Caki2 (cell line): ENCODE measurements around the gene KDM2B. TPM values are rescaled to one million over a fixed set of nuclear protein-coding genes. Genes with fewer than 3 reads are reported as not detected.

ENCODE experiments used
- DNase-seq: peaks from one replicate; pipeline ENCODE4 v3.0.0-alpha.2; 2015; ENCODE audit warnings: low read depth
- in situ Hi-C: cut with HindIII; loops from 2 replicates; pipeline ENCODE4 v1.10.0; 2016; ENCODE audit warnings: low sequenced_read_pairs, low pct_unique_long_range_greater_than_20kb, mixed read lengths
- total RNA-seq: library from RNA; depleted of rRNA; stranded (reverse); fragments of >200 nt; shearing (Covaris generic); gene quantifications from 2 replicates; pipeline ENCODE4 v1.2.3, GENCODE V29; 2014; ENCODE audit warnings: low replicate concordance

Gene KDM2B
- total RNA-seq, 1 experiment from 2014 or later = 25.8 TPM

DNA sequence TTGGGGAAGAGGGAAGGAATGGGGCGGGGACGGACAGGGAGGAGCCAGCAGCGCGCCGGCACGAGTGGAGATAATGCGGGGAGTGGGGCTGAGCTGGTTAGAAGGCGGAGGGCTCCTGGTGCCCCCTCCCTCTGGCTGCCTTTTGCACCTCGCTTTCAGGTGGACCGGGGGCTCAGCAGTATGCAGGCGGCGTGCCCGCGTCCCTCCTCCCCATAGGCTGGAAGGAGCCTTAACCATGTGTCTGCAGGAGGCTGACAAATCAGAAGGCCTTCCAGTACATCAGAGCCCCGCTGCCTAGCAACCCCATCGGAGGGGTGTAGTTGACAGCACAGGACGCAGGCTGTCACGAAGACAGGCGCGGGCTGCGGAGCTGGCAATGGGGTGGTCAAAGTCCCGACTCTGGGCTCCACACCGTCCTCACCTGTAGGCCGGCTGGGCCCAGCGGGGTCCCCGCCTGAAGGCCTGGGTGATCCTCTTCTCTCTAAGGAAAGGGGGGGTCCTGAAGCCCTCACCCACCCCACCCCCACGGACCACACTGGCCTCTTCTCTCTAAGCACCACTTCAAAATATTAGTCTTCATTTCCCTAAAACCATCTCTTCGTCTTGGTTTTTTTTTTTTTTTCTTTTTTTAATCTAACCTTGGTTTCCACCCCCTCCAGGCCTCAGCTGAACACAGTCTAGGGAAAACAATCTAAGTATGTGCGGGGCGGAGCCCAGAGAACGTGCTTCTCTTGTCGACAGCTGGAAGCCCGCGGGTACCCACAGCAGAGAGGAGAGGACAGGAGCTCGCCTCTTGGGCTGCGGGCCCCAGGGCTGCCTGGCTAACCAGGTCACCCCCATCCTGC, 44.5 kb downstream of the KDM2B start:
- in situ Hi-C loops = no loop called here

DNA sequence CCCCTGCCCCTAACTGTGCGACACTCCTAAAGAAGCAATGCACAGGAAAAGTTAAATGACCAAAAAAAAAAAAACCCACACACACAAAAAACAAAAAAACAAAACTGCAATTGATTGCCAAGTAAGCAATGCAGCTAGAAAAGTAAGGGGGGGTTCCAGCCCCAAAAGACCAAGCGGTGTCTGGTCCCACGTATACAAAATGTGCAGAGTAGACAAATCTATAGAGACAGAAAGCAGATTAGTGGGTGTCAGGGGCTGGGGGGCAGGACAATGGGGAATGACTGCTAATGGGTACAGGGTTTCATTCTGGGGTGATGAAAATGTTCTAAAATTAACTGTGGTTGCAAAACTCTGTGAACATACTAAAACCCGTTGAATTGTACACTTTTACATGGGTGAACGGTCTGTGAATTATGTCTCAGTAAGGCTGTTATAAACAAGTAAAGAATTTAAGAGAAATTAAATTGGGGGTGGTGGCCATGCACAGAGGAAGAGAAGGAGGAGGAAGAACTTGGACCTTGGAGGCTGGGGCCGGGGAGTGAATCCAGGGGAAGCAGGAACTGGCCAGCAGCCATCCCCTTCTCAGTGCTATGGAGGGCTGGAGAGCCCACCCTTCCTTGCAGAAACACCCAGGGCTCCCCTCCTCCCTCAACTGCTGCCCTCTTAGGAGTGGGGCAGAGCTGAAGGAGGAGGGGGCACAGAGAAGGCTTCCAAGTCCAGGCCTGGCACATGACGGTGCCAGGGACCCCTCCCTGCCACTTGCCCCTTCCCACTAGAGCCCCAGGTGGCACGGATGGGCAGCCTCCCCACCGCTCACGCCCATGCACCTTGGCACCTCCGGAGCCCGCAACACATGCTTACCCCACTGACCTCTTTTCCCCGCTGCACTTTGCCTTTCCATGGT, 45.4 kb downstream of the KDM2B start:
- in situ Hi-C loops = no loop called here
- no peak for DNase-seq

More for the DNA sequence above, 44.5 kb downstream of the KDM2B start:
- peak; percentile 75 for DNase-seq

DNA sequence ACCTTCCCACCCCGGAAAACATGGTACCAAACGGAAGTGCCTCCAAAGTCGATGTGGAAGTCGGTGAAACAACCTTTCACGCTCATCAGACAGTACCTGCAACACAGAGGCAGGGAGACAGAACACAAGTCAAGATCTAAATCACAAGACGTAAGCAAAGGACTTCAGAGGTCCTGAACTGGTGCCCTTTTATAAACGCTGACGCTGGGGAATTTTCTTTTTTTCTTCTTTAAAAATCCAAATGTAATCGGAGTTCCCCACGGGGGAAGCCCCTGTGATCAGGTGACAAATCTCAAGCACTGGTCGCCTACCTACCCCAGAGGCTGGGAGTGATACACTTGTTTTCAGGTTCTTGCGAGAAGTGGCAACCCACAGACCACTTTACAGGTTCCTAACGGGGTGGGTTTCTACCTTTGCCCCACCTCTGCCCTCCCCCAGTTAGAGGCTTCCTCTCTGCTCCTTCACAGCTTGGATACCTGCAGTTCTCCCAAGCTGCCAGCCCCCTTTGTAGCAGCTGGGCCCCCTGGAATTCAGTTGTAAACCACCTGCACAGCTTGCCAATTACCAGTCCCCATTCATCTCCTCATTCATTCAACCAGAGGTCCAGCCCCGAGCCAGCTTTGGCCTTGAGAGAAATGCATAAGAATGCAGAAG, 46.2 kb downstream of the KDM2B start:
- no peak for DNase-seq
- in situ Hi-C loops = no loop called here

DNA sequence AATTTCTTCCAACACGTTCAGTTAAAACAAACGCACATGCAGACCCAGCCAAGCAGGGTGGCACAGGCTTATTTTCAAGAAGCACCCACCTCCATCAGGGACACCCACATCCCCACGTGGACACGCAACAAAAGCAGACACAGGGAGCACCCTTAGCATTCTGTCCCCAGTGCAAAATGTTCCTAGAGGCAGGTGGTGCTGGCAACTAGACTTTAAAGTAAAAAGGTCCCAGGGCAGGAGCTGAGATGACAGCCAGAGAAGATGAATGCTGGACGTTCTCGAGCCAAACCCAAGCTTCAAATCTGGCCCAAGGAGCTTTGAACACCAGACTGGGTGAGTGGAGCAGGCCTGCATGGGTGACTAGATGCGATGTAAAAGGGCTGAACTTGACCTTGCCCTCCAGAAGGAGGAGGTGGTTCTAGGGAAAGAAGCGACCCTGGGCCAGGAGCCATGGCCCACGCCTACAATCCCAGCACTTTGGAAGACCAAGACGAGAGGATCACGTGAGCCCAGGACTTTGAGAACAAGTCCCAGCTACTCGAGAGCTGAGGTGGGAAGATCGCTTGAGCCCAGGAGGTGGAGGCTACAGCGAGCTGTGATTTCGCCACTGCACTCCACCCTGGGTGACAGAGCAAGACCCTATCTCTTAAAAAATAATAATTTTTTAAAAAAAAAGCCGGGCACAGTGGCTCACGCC, 47.3 kb downstream of the KDM2B start:
- in situ Hi-C loops = no loop called here
- no peak for DNase-seq

DNA sequence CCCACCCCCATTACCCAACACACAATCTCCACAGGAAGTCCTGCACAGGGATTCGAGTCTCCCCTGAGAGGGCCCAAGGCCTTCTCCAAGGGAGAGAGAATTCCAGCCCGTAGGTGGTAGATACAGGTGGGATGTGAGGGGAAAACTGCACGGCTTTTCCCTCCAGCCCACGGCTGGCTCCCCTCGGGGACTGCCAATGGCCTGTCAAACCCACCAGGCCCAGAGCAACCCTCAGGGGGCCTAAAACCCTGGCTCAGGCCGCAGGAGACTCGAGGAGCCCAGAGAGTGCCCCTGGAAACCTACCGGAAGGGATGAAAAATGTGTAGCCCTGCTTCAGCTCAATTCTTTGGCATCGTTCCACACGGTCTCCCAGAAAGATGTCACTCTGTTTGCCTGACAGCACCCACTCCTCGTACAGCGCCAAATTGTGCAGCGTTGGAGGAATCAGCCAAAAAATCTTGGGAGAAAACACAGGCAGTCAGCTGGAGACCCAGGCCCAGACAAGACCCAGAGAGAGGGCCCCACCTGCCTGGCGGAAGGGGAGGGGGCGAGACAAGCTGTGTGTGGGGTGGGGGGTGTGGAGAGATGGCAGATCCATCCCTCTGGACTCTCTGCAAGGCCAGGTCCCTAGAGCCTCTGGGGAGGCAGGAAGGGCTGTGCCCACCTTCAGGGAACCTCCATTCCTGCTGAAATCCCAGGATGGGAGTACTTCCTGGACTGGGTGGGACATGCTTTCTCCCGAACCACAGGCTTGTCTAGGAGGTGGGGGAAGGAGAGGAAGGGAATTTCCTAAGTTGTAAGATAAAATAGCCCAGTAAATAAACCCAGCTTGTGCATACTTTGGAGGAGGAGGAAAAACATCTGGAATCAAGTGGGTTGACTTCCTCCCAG, 48.1 kb downstream of the KDM2B start:
- in situ Hi-C loops = no loop called here
- no peak for DNase-seq

DNA sequence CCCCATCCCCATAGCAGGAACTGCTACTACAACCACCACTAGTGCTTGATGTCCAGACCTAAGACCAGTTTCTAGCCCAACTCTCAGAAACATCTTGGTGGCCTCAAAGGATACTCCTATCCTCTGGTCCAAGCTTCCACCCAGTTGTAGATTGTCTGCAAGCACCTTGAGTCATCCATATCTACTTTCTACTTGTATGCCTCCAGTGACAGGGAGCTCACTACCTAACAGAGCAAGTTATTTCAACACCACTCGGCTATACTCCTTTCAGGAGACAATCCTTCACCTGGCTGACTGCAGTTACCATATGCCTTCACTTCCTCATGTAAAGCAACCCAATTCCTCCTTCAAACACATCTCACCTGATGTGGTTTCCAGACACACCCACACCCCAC, 49.5 kb downstream of the KDM2B start:
- in situ Hi-C loops = no loop called here
- DNase-seq = no peak

DNA sequence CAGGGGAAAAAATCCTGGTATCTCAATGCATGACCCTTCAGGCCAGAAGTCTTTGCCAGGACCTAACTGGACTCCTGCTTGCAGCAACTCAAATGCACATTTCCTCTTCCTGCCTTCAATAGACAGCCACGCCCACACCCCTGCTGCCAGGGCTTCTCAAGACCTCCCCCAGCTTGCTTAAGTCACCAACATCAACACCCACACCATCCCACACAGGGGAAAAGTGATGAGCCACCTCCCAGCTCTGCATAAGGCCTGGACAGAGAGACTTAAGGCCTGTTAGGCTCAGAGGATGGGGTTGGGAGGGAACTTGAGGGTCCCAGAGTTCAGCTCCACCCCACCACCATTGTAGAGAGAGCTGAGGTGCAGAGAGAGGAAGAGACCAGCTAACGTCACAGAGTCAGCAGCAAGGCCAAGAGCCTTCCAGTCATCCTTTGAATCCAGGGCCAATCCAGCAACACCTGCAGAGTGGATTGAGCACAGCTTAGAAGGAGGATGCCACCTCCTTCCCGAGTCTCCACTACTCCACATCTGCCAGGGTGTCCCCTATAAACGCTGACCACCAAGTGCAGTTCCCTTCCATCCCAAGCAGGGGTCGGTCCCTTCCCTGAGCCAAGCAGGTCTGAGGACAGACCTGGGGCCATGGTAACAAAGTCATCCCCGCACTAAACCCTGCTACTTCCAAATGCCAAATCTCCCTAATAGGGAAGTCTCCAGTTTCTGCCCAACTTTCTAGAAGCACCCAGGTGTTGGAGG, 50.0 kb downstream of the KDM2B start:
- peak; percentile 62 for DNase-seq
- in situ Hi-C loops = no loop called here

DNA sequence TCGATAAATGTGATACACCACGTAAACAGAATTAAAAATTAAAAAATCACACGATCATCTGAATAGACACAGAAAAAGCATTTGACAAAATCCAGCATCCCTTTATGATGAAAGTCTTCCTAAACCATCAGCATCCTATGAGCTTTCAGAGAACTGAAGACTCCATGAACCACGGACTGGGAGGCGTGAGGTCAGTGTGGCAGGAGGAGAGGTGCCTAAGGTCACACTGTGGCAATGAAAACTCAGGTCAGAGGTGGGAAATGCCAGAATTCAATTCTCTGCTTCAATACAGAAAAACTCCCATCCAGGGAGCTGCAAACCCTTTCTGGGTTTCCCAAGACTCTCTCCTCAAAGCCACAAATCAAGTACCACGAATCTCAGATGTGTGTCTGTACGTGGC, 51.6 kb downstream of the KDM2B start:
- no peak for DNase-seq
- in situ Hi-C loops = no loop called here

DNA sequence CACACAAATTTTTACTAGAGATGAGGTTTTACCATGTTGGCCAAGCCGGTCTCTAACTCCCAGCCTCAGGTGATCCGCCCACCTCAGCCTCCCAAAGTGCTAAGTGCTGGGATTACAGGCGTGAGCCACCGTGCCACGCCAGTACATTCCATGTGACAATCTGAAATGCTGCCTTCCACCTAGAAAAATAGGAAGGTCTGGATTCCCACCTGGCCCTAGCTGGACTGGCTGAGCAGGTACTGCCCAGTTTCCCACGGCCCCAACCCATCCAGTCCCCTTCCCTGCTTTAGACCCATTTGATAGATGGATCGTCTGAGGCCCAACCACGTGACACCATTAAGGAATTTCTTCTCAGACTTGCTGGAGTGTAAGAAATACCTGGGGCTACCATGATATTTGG, 55.4 kb downstream of the KDM2B start:
- no peak for DNase-seq
- in situ Hi-C loops = no loop called here

DNA sequence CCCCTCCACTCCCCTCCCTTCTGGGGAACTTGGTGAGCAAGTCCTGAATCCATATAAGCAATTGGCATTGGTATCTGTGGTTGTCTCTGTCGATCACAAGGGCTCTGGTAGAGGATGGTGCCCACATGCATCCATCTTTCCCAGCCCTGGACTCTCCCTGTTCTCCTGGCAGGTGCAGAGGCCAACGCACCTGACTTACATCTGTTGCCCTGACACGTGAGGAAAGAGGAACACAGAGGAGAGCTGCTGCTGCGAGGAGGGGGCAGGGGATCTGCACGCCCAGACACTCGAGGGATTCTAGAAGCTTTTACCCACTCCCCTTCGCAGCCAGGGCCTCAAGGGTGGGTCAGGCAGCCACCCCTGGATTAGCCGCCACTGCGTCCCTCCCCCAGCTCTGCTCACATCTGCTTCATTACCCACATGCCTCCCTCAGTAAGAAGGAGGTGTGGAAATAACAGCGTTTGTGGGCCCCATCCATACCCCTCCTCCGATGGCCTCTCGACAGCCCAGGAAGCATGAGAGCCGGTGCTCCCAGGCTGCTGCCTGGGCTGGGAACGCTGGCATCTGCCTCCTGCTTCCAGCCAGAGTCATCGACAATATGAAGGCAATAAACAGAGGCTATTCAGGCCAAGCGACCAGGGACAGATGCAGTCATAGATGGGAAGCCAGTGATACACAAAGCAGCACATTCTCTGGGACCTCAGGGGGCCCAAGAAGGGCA, 56.5 kb downstream of the KDM2B start:
- DNase-seq = no peak
- in situ Hi-C loops = no loop called here

DNA sequence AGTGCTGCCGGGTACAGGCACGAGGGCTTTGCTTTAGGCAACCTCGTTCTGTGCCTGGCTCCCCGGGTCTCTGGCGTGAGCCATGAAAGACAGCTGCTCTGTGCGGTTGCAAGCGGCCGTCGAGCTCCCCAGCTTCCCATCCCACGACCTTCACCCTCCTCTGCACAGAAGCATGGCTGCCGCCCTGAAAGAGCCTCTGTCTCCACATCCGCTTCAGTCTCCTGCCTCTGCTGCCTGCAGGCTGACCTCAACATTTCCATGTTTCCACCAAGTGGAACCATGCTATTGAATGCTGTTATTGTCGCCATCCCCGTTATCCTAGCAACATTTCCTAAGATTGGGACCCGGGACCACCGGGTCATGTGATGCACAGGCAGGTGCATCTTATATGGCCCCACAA, 57.1 kb downstream of the KDM2B start:
- in situ Hi-C loops = no loop called here
- DNase-seq = no peak

DNA sequence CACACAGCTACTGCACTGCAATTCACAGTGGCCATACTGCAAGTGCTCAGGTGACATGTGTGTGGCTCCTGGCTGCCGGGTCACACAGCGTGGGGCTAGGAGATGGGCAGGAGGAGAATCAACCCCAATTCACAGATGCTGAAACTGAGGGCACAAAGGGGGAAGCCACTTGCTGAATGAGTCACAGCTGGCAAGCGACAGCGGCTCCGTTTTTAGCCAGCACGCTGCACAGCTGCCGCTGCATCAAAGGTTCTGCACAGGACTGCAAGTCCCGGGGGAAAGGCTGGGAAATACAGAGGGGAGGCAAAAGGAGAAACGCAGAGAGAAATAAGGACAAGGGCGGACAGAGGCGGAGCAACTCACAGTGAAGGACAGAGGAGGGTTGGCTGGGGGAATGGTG, 57.9 kb downstream of the KDM2B start:
- in situ Hi-C loops = no loop called here
- DNase-seq = no peak

DNA sequence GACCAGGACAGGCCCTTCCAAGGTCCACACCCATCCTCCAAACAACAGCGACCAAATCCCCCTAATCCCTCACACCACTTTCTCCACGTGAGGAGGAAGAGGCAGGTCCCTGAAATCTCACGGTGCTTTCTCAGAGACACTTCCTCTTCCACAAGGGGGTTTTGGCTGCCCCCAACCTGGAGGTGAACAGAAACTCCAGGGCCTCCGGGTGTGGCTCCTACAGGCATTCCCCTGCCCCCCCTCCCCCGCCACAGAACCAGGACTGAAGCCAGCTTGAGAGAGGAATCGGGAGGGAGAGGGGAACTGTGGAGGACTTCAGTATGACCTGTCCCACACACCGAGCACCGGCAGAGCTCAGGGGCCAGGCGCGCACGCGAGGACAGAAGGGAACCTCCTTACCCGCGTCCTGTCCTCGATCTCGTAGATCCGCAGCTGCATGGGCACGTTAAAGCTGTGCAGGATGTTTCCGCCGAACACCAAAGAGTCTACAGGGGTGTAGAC, 60.2 kb downstream of the KDM2B start:
- in situ Hi-C loops = no loop called here
- no peak for DNase-seq

DNA sequence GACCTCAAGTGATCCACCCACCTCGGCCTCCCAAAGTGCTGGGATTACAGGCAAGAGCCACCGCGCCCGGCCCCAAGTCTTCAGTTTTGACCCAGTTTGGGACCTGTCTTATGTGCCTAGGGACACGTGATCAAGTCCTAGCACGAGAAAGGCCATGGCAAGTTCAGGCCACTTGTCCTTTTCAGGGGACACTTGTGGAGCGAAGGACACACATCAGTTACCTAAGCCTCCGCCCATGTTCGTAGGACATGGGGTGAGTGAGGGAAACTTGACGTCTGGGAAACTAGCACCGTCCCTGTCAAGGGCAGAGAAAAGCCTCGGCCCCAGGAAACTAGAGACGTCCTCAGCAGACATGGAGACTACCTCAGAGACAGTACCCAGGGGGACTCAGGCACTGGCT, 60.7 kb downstream of the KDM2B start:
- in situ Hi-C loops = no loop called here
- no peak for DNase-seq

DNA sequence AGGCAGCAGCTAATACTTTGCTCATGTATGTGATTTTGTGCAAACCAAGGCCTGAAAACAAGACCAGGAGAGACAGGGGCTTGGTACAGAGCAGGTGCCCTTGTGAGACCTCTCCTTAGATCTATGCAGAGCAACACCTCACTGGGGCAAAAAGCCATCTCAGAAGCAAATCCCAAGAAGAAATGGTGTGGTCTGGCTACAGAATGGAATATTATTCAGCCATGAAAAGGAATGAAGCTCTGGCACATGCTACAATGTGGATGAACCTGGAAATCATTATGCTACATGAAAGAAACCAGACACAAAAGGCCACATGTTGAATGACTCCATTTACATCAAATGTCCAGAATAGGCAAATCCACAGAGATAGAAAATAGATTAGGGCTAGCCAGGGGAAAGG, 61.6 kb downstream of the KDM2B start:
- in situ Hi-C loops = no loop called here

DNA sequence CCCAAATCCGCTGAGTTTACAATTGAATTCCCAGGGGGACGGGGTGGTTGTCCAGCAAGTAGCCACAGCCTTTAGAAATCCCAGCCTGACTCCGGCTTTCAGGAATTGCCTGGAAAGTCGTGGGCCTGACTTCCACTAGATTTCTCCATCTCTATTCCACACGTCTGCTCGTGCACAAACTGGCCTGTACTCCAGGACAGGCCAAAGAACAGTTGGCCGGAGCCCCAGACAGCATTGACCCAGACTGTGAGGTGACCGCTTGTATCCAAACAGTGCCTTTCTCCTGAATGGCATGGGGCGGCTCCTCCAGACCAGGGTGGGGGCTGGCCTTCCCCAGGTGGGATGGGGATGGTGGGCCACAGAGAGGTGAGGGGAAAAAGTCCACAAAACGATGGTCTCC, 62.2 kb downstream of the KDM2B start:
- in situ Hi-C loops = no loop called here
- no peak for DNase-seq

More for the DNA sequence above, 61.6 kb downstream of the KDM2B start:
- DNase-seq = no peak
